AG09319 (cell line): ENCODE data around the gene SLC38A10.

ENCODE experiments used
- DNase-seq: peaks from one replicate; pipeline ENCODE4 v3.0.0-alpha.2; 2010; ENCODE audit warnings: low read depth; ENCODE audit errors: extremely low read depth
- CTCF ChIP-seq: IDR thresholded peaks from 2 replicates; pipeline ENCODE4 v1.5.1; 2011; ENCODE audit warnings: low read depth, mild to moderate bottlenecking, inconsistent platforms, low read length, moderate library complexity

SLC38A10 gene

GRCh38 chr17:81295031-81295675 is at the start of gene SLC38A10:
TSS of gene SLC38A10 (minus strand) at chr17:81295307. CDS start at chr17:81294921, 386 bp downstream.
- peak; percentile 49 for DNase-seq
- no peak; the same call in none of the 2 replicates for TF ChIP-seq CTCF

- DNase-seq: no peak
- no peak for TF ChIP-seq CTCF
These were observed 47.4 kb upstream of the SLC38A10 start for GRCh38 chr17:81342269-81343070.

- no peak for DNase-seq
- no peak for TF ChIP-seq CTCF
These were observed 46.6 kb upstream of the SLC38A10 start for GRCh38 chr17:81341516-81342268.

GRCh38 chr17:81340607-81341515 is 45.8 kb upstream of the SLC38A10 start:
- DNase-seq: no peak

GRCh38 chr17:81339534-81340296 is 44.6 kb upstream of the SLC38A10 start:
- no peak for DNase-seq
- no peak for TF ChIP-seq CTCF

More at GRCh38 chr17:81340607-81341515, 45.8 kb upstream of the SLC38A10 start:
- TF ChIP-seq CTCF: no peak

- no peak for TF ChIP-seq CTCF
- DNase-seq: no peak
These were observed 44.1 kb upstream of the SLC38A10 start for GRCh38 chr17:81339191-81339533.
